Panc1 (cell line): ENCODE results near the gene AOAH. TPM values are rescaled to one million over a fixed set of nuclear protein-coding genes. Genes with fewer than 3 reads are reported as not detected.

Source experiments
- ATAC-seq: fragments of 200-7000 bp; cut with Tn5 transposase; 2 replicates; pipeline ENCODE4 v1.9.1; 2020; ENCODE audit warnings: mild to moderate bottlenecking, moderate library complexity
- BruUV-seq: library from RNA; stranded (reverse); fragments of 400-500 nt; replicated peaks from 2 replicates; lab custom pipeline; 2021; lab: Mats Ljungman, UMichigan
- CTCF ChIA-PET: fragments of 300-600 bp; sonication (Branson Sonifier 250); formaldehyde crosslinking; loops from one replicate; lab custom pipeline; 2022; ENCODE audit warnings: antibody characterized with exemption; lab: Charles Lee
- POLR2A ChIA-PET: fragments of 300-600 bp; sonication (Branson Sonifier 250); formaldehyde crosslinking; loops from one replicate; lab custom pipeline; 2022; ENCODE audit warnings: antibody characterized with exemption; lab: Charles Lee
- DNase-seq: peaks from one replicate; pipeline ENCODE4 v3.0.0-alpha.2; 2010; ENCODE audit warnings: low read depth, low spot score
- H3K27ac ChIP-seq: 2 replicates; pipeline ENCODE4 v1.5.1; 2011; ENCODE audit warnings: mild to moderate bottlenecking, low read length, inconsistent platforms
- H3K27me3 ChIP-seq: fragments of 200-500 bp; sonication (Bioruptor generic); 2 replicates; pipeline ENCODE4 v1.6.0; 2014; ENCODE audit warnings: low read length, inconsistent platforms; ENCODE audit not compliant: control insufficient read depth, insufficient read depth
- H3K36me3 ChIP-seq: fragments of 200-500 bp; sonication (Bioruptor generic); 2 replicates; pipeline ENCODE4 v1.5.1; 2014; ENCODE audit warnings: inconsistent platforms, mild to moderate bottlenecking, low read length, moderate library complexity; ENCODE audit not compliant: control insufficient read depth, insufficient read depth
- H3K4me1 ChIP-seq: 2 replicates; pipeline ENCODE4 v1.5.1; 2011; ENCODE audit warnings: inconsistent platforms, mild to moderate bottlenecking, low read length, moderate library complexity; ENCODE audit not compliant: control insufficient read depth, insufficient read depth
- H3K4me3 ChIP-seq, 2 experiments: 2 replicates each; pipeline ENCODE4 v1.5.1; 2011 to 2012; ENCODE audit warnings: low read depth in 2 of 2, low read length in 2 of 2, mild to moderate bottlenecking in 2 of 2, inconsistent platforms in 1 of 2, moderate library complexity in 1 of 2
- H3K9me3 ChIP-seq: fragments of 200-500 bp; sonication (Bioruptor generic); 2 replicates; pipeline ENCODE4 v1.5.1; 2014; ENCODE audit warnings: low read depth, mild to moderate bottlenecking, inconsistent platforms, low read length, moderate library complexity; ENCODE audit not compliant: control insufficient read depth, insufficient read depth
- CTCF ChIP-seq: fragments of 450-650 bp; IDR thresholded peaks from 2 replicates; pipeline ENCODE4 v1.5.1; 2017; ENCODE audit warnings: mild to moderate bottlenecking
- POLR2AphosphoS5 ChIP-seq: IDR thresholded peaks from 2 replicates; pipeline ENCODE4 v1.6.1; 2012; ENCODE audit warnings: mild to moderate bottlenecking, low read depth, low read length, moderate library complexity
- REST ChIP-seq, 2 experiments: IDR thresholded peaks; 2 replicates each; pipeline ENCODE4 v1.6.1; 2011 to 2012; ENCODE audit warnings: low read depth in 2 of 2, control low read depth in 1 of 2, low read length in 1 of 2, mild to moderate bottlenecking in 1 of 2, moderate library complexity in 1 of 2; ENCODE audit not compliant: insufficient read depth in 1 of 2
- SIN3A ChIP-seq: IDR thresholded peaks from 2 replicates; pipeline ENCODE4 v1.6.1; 2012; ENCODE audit warnings: low read depth, mild to moderate bottlenecking, low read length, moderate library complexity, borderline replicate concordance; ENCODE audit not compliant: insufficient read depth
- TCF7L2 ChIP-seq: IDR thresholded peaks from 2 replicates; pipeline ENCODE4 v1.6.1; 2011; ENCODE audit warnings: mild to moderate bottlenecking, low read depth, low read length, inconsistent platforms
- in situ Hi-C: cut with HindIII; loops from 2 replicates; pipeline ENCODE4 v1.10.0; 2016; ENCODE audit warnings: low sequenced_read_pairs, low pct_unique_long_range_greater_than_20kb
- intact Hi-C: fragments of 100-400 bp; cut with micrococcal nuclease; formaldehyde crosslinking; loops from one replicate; pipeline ENCODE4 v1.10.0; 2022; ENCODE audit not compliant: unreplicated experiment
- total RNA-seq: library from RNA; stranded (reverse); gene quantifications from one replicate; pipeline ENCODE4 v1.2.1, GENCODE V29; 2021; ENCODE audit not compliant: unreplicated experiment

Gene AOAH
- total RNA-seq, 1 experiment from 2014 or later: 0.31 TPM

DNA sequence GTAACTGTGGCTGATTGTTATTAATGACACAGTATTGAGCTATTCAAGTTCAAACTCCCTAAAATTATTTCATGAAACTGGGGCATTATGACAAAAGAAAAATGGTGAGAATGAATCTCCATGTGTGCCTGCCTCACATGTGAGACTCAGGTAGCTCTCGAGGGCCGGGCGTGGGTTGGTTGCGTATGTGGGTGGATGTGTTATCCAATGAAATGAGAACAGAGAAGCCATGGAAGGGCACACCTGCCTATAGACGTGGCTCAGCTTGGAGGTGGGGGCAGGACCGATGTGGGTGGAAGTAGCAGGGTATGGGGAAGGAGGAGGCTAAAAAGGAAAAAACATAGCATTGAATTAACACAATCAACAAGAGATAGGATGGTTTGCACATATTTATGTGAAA lies 96.5 kb downstream of the AOAH start:
- Histone ChIP-seq H3K4me3 (no peak overlapping the region), H3K27me3 (no peaks in the 10 kb centered on the region), H3K27ac (no peak overlapping the region), H3K9me3 (no peaks in the 10 kb centered on the region), H3K36me3 (no peaks in the 10 kb centered on the region), H3K4me1 (no peaks in the 10 kb centered on the region)
- in situ Hi-C loops: no loop called here
- ChIA-PET CTCF (no interaction called here), POLR2A (no interaction called here)
- DNase-seq (no peak), ATAC-seq (no peak)
- intact Hi-C loops: no loop called here
- BruUV-seq: no TSS peak
- TF ChIP-seq CTCF (no peak), POLR2AphosphoS5 (no peak), TCF7L2 (no peak), REST (IDR thresholded peaks at IDR 0.05; ENCODE audit: insufficient read depth in 1 of 2, low read depth in 2 of 2, low read length in 1 of 2) (no peak), SIN3A (no peak)

GRCh38 chr7:36626111-36626510 lies 98.2 kb downstream of the AOAH start:
- no peaks in the 10 kb centered on the region for H3K36me3 ChIP-seq
- ChIA-PET CTCF (interaction anchor here (0.7 kb wide), 1 partner anchor 264 kb away, joined by 3 read pairs; no protein-coding TSS in a partner anchor), POLR2A (interaction anchor here (0.7 kb wide), 1 partner anchor 154 kb away, joined by 3 read pairs; no protein-coding TSS in a partner anchor)
- intact Hi-C loops (no loop called here), in situ Hi-C loops (no loop called here)
- H3K27me3 ChIP-seq: no peaks in the 10 kb centered on the region
- BruUV-seq: no TSS peak
- ATAC-seq (no peak), DNase-seq (no peak)
- no peak overlapping the region for H3K4me3 ChIP-seq
- H3K27ac ChIP-seq: no peak overlapping the region
- H3K4me1 ChIP-seq: no peaks in the 10 kb centered on the region
- no peaks in the 10 kb centered on the region for H3K9me3 ChIP-seq
- TF ChIP-seq POLR2AphosphoS5 (no peak), SIN3A (no peak), CTCF (no peak), REST (IDR thresholded peaks at IDR 0.05; ENCODE audit: insufficient read depth in 1 of 2, low read depth in 2 of 2, low read length in 1 of 2) (no peak), TCF7L2 (no peak)
